Gastroesophageal sphincter (tissue), 3 donors: Measurements from ENCODE around the gene ZGPAT.

Experiments used
- POLR2A ChIP-seq, 2 donors: fragments of 450-650 bp; IDR thresholded peaks; one replicate each; pipeline ENCODE4 v1.6.1; 2017; ENCODE audit warnings: antibody characterized with exemption in 2 of 2, mild to moderate bottlenecking in 2 of 2, moderate library complexity in 1 of 2
- TF ChIP-seq, protein P1 (sequence below), 4 experiments: fragments of 200-600 bp in 2 of 4; fragments of 450-650 bp in 2 of 4; sonication (generic) in 1 of 4; IDR thresholded peaks; one replicate each; pipeline ENCODE4 v1.5.1; 2017 to 2019; ENCODE audit warnings: antibody characterized with exemption in 4 of 4, mild to moderate bottlenecking in 2 of 4, moderate library complexity in 2 of 4

DNA sequence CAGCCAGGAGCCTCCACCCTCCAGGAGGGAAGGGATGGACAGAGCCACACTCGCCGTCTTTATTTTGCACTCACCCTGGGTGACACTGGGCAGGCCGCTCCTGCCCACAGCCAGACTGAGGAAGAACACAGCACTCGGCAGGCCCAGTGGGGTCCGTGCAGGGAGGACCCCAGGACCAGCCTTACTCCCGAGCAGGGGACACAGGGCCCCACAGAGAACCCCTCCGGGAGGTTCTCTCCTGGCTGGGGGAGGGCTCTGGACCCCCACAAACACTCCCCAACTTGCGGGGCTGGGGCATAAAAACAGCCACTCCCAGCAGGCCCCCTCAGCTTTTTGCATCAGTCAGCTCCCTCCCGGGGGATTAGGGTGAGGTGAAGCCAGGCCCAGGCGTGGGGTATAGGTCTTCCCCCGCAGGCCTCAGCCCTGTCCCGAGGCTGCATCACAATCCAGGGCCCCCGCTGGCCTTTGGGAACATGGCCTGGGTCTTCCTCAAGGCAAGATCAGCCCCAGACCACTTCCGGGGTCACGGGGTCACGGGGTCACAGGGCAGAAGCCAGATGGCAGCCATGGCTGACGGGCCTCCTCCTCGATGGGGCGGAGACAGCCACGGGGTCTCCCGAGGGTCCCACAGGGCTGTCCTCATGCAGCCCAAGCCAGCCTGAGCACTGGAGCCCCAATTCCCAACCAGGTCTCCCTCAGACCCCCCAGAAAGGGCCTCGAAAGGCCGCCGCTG lies 8.2 kb upstream of the ZGPAT start:
- TF ChIP-seq, protein P1, sequence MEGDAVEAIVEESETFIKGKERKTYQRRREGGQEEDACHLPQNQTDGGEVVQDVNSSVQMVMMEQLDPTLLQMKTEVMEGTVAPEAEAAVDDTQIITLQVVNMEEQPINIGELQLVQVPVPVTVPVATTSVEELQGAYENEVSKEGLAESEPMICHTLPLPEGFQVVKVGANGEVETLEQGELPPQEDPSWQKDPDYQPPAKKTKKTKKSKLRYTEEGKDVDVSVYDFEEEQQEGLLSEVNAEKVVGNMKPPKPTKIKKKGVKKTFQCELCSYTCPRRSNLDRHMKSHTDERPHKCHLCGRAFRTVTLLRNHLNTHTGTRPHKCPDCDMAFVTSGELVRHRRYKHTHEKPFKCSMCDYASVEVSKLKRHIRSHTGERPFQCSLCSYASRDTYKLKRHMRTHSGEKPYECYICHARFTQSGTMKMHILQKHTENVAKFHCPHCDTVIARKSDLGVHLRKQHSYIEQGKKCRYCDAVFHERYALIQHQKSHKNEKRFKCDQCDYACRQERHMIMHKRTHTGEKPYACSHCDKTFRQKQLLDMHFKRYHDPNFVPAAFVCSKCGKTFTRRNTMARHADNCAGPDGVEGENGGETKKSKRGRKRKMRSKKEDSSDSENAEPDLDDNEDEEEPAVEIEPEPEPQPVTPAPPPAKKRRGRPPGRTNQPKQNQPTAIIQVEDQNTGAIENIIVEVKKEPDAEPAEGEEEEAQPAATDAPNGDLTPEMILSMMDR (IDR thresholded peaks at IDR 0.05) = no peak
- TF ChIP-seq POLR2A (IDR thresholded peaks at IDR 0.05) = no peak
